Fibroblast of pulmonary artery (primary cell): ENCODE data around the gene NTM.
A peak's percentile ranks its signal among the peaks of the same experiment; 100 is the strongest.

ENCODE experiments used
- DNase-seq: peaks from one replicate; pipeline ENCODE4 v3.0.0-alpha.2; 2010; ENCODE audit warnings: low read depth
- H3K4me3 ChIP-seq: replicated peaks from 2 replicates; pipeline ENCODE4 v1.5.1; 2011; ENCODE audit warnings: low read depth, mild to moderate bottlenecking, control low read depth, low read length, moderate library complexity
- CTCF ChIP-seq: IDR thresholded peaks from 2 replicates; pipeline ENCODE4 v1.5.1; 2011; ENCODE audit warnings: mild to moderate bottlenecking, control low read depth, low read length, inconsistent platforms; ENCODE audit errors: missing control alignments

NTM gene

GRCh38 chr11:131883332-131883731, 512.9 kb downstream of the NTM start:
- TF ChIP-seq CTCF = no peak
- DNase-seq = no peak
- no peak overlapping the region for H3K4me3 ChIP-seq

- DNase-seq = no peak
- TF ChIP-seq CTCF = no peak
- H3K4me3 ChIP-seq = no peak overlapping the region
Measured at GRCh38 chr11:131884461-131885073, 514.2 kb downstream of the NTM start.

GRCh38 chr11:131885431-131885830, 515.0 kb downstream of the NTM start:
- TF ChIP-seq CTCF = no peak
- H3K4me3 ChIP-seq = no peak overlapping the region
- no peak for DNase-seq

- TF ChIP-seq CTCF = no peak
- H3K4me3 ChIP-seq = no peak overlapping the region
- no peak for DNase-seq
Measured at GRCh38 chr11:131886201-131886600, 515.8 kb downstream of the NTM start.

- no peak overlapping the region for H3K4me3 ChIP-seq
- no peak for TF ChIP-seq CTCF
- peak; percentile 96 for DNase-seq
Measured at GRCh38 chr11:131888230-131888855, 517.9 kb downstream of the NTM start.

GRCh38 chr11:131889146-131889577, 518.7 kb downstream of the NTM start:
- no peak overlapping the region for H3K4me3 ChIP-seq
- TF ChIP-seq CTCF = no peak
- peak; percentile 92 for DNase-seq
